Vagina (tissue), 2 donors: ENCODE data around the gene CACNA1H.

Experiments used
- CTCF ChIP-seq, 3 experiments: fragments of 450-650 bp in 2 of 3; fragments of 200-600 bp in 1 of 3; sonication (generic) in 1 of 3; IDR thresholded peaks; one replicate each; pipeline ENCODE4 v1.5.1; 2017 to 2019; ENCODE audit warnings: antibody characterized with exemption in 3 of 3, mild to moderate bottlenecking in 2 of 3, moderate library complexity in 2 of 3
- POLR2AphosphoS5 ChIP-seq, 2 donors: sonication (generic); formaldehyde crosslinking; IDR thresholded peaks; one replicate each; pipeline ENCODE4 v1.9.0; 2017; ENCODE audit warnings: antibody characterized with exemption in 2 of 2, mild to moderate bottlenecking in 2 of 2, low read depth in 1 of 2; ENCODE audit not compliant: insufficient read depth in 1 of 2

GRCh38 chr16:1123525-1124230 is 29.2 kb upstream of the CACNA1H start:
- no peak for TF ChIP-seq CTCF (IDR thresholded peaks at IDR 0.05)
- TF ChIP-seq POLR2AphosphoS5 (IDR thresholded peaks at IDR 0.05; ENCODE audit: insufficient read depth in 1 of 2, low read depth in 1 of 2): no peak
